Activated naive CD8-positive, alpha-beta T cell treated with anti-CD3 and anti-CD28 coated beads, Interleukin-2, amount 50 U/mL, for 24 hours (primary cell): ENCODE data around the gene POLR1G.
A peak's percentile ranks its signal among the peaks of the same experiment; 100 is the strongest.

ENCODE experiments used
- ATAC-seq: fragments of 150-1000 bp; cut with Tn5 transposase; one replicate; pipeline ENCODE4 v1.10.0; 2021
- DNase-seq: peaks from one replicate; pipeline ENCODE4 v3.0.0; 2021
- H3K27ac Mint-ChIP-seq: one replicate; pipeline ENCODE4 v1.8.0; 2021; ENCODE audit warnings: mild to moderate bottlenecking, mixed read lengths
- H3K27me3 Mint-ChIP-seq: one replicate; pipeline ENCODE4 v1.8.0; 2021; ENCODE audit warnings: mixed read lengths
- H3K36me3 Mint-ChIP-seq: one replicate; pipeline ENCODE4 v1.8.0; 2021; ENCODE audit warnings: low read depth, mixed read lengths
- H3K4me1 Mint-ChIP-seq: one replicate; pipeline ENCODE4 v1.8.0; 2021; ENCODE audit warnings: mixed read lengths
- H3K4me3 Mint-ChIP-seq: one replicate; pipeline ENCODE4 v1.8.0; 2021; ENCODE audit warnings: mild to moderate bottlenecking, moderate library complexity, mixed read lengths
- H3K9me3 Mint-ChIP-seq: one replicate; pipeline ENCODE4 v1.8.0; 2021; ENCODE audit warnings: mixed read lengths

Gene POLR1G

DNA sequence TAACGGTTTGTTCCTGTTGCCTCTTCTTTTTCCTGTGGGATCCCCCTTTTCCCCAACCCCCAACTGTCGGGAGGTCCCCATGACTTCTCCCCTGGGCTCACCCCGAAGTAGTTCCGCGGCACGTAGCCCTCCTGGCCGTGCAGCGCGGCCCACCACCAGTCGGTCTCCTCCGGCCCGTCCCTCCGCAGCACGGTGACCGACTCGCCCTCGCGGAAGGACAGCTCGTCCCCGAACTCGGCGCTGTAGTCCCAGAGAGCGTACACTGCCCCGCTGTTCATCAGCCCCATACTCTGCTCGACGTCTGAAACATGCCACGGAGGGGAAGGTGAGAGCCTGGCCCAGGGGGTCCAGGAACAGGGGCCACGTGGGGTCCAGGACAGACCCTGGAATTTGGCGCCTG, 24.0 kb upstream of the POLR1G start:
- no peak for ATAC-seq
- no peaks in the 10 kb centered on the region for H3K36me3 Mint-ChIP-seq
- H3K27ac Mint-ChIP-seq = no peak overlapping the region
- H3K4me3 Mint-ChIP-seq = no peak overlapping the region
- DNase-seq = no peak
- no peaks in the 10 kb centered on the region for H3K4me1 Mint-ChIP-seq
- H3K27me3 Mint-ChIP-seq = peaks cover 22% of the 10 kb centered on the region
- no peaks in the 10 kb centered on the region for H3K9me3 Mint-ChIP-seq

DNA sequence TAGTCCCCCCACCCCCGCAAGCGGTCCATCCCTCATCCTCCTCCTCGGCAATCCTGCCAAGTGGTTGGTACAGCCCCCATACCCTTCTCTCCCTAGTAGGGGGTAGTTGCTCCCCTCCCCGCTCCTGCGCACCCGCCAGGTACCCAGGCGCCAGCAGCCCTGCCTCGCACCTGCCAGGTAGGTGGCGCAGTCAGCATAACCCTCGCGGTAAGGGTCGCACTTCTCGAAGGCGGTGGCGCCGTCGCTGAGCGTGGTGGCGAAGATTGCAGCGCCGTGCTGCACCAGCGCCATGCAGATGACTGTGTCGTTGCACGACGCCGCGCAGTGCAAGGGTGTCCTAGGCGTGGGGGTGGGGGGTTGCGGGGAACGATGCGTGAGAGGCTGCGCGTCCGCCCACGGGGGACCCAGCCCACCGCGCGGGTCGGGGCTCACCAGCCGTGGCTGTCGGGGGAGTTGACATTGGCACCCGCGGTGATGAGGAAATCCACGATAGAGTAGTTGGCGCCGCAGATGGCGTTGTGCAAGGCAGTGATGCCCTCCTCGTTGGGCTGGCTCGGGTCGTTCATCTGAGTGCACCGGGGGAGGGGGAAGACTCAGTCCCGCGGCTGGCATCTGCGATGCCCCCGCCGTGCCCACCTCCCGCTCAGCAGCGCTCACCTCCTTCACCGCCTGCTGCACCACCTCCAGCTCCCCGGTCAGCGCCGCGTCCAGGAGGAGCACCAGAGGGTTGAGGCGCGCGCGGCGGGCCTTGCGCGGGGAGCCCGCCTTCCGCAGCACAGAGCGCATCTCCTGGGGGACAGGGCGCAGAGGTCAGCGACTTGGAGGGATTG, 20.8 kb upstream of the POLR1G start:
- no peak for DNase-seq
- Mint-ChIP-seq H3K4me1 (no peaks in the 10 kb centered on the region), H3K9me3 (no peaks in the 10 kb centered on the region), H3K36me3 (no peaks in the 10 kb centered on the region), H3K27ac (no peak overlapping the region), H3K27me3 (peaks cover 33% of the 10 kb centered on the region), H3K4me3 (no peak overlapping the region)
- no peak for ATAC-seq

DNA sequence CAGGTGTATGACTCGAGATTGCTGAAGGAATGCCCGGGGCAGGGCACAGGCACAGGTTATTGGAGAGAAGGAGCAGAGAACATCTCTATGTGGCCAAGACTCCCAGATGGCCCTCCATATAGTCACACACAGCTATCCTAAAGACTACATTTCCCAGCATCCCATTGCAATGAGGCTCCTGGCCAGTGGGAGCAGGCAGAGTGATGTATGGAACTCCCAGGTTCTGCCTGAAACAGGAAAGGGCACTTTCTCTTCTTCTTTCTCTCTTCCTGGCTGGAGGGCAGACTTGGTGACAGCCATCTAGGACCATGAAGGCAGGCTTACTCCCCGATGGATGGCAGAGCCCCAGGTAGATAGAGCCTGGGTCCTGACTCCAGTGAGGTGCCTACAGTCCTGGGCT, 15.1 kb upstream of the POLR1G start:
- H3K27ac Mint-ChIP-seq = no peak overlapping the region
- H3K4me1 Mint-ChIP-seq = no peaks in the 10 kb centered on the region
- DNase-seq (no peak), ATAC-seq (no peak)
- no peak overlapping the region for H3K4me3 Mint-ChIP-seq
- H3K9me3 Mint-ChIP-seq = no peaks in the 10 kb centered on the region
- H3K36me3 Mint-ChIP-seq = no peaks in the 10 kb centered on the region
- peaks cover 22% of the 10 kb centered on the region for H3K27me3 Mint-ChIP-seq

DNA sequence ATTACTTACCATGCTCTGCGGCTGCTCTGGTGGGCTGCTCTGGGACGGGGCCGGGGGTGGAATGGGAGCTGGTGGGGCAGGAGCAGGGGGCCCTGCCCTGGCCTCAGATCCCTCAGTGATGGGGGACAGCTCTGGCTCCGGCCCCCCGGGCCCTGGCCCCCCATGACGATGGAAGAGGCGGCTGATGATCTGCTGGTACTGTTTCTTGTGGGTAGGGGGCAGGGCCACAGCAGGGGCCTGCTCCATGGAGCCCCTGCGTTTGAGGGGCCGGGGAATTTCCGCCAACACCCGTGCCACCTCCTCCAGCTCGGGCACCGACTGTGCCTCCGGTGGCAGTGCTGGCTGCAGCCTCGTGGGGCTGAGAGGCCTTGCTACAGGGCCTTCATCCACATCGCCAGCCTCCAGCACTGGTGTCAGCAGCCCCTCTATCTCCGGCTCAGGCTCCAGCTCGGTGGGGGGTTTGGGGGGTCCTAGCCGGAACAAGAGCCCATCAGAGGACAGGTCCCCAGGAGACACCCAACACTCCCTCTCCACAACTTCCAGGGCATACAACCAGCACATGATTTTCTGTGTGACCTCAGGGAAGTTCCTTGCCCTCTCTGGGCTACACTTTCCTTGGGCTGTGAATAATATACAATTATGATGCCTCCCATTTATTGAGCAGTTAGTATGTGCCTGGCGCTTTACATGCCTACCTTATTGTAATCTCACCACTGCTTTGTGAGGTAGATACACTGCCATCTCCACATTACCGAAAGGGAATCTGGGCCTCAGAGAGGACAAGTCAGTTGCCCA, 14.4 kb upstream of the POLR1G start:
- DNase-seq = no peak
- Mint-ChIP-seq H3K36me3 (no peaks in the 10 kb centered on the region), H3K27ac (no peak overlapping the region), H3K27me3 (peaks cover 24% of the 10 kb centered on the region), H3K9me3 (no peaks in the 10 kb centered on the region), H3K4me1 (no peaks in the 10 kb centered on the region), H3K4me3 (no peak overlapping the region)
- ATAC-seq = no peak

DNA sequence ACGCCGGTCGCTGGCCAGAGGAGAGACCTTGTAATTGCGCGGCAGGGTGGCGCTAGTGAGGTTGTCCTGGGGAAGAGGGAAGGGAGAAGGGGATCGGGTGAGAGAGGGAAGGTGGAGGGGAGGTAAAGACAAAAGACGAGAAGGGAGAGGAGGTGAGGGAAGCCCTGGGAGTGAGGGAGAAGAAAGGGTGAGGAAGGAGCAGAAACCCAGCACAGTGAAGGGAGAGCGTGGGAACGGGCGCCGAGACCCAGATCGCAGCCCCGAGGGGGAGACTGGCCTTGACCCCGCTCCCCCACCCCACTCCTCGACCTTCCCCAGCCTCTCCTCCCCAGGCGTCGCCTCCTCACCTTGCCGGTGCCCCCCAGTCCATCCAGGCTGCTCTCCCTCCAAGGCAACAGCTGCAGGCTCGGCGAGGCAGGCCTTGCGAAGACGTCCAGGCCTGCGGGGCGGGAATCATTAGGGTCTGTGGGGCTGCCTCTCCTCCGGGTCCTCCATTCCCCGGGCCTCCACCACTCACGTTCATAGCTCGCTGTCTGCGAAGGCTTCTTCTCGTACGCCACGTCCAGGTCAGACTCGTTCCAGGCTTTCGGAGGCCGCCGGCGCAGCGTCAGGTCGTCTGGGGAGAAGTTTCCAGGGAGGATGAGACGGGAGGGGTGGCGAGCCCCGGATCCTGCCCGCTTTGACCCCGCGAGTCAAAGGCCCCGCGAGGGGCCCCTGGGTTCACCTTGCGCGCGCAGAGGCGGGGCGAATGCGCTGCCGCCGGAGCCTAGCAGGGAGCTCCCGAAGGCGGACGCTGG, 10.4 kb upstream of the POLR1G start:
- Mint-ChIP-seq H3K36me3 (no peaks in the 10 kb centered on the region), H3K27me3 (peaks cover 39% of the 10 kb centered on the region), H3K4me3 (no peak overlapping the region), H3K9me3 (no peaks in the 10 kb centered on the region), H3K4me1 (peaks cover 7% of the 10 kb centered on the region), H3K27ac (no peak overlapping the region)
- DNase-seq (no peak), ATAC-seq (no peak)

DNA sequence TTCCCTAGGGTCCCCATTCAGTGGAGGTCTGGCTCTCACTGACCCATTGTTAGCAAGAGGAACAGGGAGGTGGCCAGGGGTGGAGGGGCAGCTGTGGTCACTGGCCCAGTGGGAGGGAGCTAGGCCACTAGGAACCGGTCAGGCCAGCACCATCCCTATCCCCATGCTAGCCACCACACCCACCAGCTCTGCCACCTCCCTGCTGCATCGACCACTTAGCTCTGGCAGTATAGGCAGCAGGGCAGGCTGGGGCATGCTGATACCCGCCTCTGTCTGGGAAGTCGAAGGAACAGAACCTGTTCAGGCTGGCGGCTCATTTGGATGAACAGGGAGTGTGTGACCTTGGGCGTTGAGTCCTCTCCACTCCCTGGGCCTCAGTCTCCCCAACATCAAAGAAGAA, 6.3 kb upstream of the POLR1G start:
- no peak for DNase-seq
- Mint-ChIP-seq H3K27ac (no peak overlapping the region), H3K9me3 (no peaks in the 10 kb centered on the region), H3K27me3 (peaks cover 68% of the 10 kb centered on the region), H3K36me3 (no peaks in the 10 kb centered on the region), H3K4me3 (no peak overlapping the region), H3K4me1 (peaks cover 28% of the 10 kb centered on the region)
- ATAC-seq = no peak

DNA sequence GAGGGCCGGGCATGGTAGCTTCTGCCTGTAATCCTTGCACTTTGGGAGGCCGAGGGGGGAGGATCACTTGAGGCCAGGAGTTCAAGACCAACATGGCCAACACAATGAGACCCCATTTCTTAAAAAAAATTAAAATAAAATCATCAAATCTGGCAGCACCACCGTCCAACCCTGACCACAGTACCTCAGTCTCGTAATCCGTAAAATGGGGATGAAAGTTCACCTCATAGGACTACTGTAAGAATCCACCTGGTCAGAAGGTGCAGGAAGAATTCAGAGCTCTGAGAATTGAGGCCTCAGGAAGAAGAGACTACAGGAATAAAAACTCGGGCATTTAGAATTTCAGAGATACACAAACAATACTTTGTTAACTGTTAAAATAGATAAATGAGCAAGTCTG, 4.6 kb upstream of the POLR1G start:
- Mint-ChIP-seq H3K4me3 (no peak overlapping the region), H3K27me3 (peaks cover 60% of the 10 kb centered on the region), H3K4me1 (peaks cover 40% of the 10 kb centered on the region), H3K36me3 (peaks cover 3% of the 10 kb centered on the region), H3K9me3 (no peaks in the 10 kb centered on the region), H3K27ac (no peak overlapping the region)
- DNase-seq = no peak
- no peak for ATAC-seq

DNA sequence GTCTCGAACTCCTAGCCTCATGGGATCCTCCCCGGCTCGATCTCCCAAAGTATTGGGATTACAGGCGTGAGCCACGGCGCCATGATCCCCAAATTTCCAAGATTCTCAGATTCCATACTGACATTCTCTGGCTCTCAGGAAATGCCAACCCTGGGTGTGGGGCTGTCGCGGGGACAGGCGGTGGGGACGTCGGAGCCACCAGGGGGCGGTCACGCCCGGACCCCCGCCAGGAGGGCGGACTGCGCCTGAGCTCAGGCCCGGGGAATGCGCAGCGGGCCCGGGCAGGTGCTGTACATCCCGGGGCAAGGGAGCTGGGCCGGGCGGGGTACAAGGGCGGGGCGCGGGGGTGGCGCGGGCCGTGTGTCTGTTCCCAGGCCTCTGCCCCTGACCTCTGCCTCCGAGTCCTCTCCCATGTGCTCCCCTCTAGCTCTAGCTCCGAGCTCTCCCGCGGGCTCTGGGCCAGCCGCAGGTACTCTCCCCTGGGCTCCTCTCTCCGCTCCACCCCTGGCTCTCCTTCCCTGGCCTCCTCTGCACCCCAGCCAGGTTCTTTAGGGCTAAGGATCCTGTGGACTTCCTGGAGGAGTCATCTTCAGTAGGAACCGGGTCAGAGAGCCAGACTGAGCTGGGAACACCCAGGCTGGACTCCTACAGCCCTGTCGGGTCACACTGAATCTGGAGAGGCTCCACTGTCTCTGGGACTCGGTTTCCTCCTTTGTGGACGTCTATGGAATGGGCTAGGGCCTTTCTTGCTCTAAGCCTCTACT, 4.0 kb upstream of the POLR1G start:
- H3K36me3 Mint-ChIP-seq = peaks cover 3% of the 10 kb centered on the region
- H3K9me3 Mint-ChIP-seq = no peaks in the 10 kb centered on the region
- DNase-seq (peak; percentile 58), ATAC-seq (no peak)
- H3K4me3 Mint-ChIP-seq = no peak overlapping the region
- no peak overlapping the region for H3K27ac Mint-ChIP-seq
- peaks cover 53% of the 10 kb centered on the region for H3K27me3 Mint-ChIP-seq
- H3K4me1 Mint-ChIP-seq = peaks cover 43% of the 10 kb centered on the region

DNA sequence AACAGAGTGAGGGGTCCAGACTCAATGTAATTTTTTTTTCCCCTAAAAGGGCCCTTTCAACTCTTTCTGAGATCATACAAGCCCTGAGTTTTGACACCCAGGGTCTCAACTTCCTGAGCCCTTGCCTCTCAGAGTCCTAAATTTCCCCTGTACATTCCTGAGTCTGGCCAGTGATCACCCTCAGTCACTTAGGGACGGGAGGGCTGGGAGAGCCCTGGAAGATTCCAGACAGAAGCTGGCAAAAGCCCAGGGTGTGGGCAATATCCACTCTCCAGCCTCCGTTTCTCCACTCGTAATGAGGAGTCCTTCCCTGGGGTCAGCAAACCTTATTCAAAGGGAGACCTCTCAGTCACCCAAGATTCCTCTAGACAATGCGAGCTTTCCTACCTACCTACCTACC, 3.2 kb upstream of the POLR1G start:
- ATAC-seq = no peak
- H3K27me3 Mint-ChIP-seq = peaks cover 48% of the 10 kb centered on the region
- H3K27ac Mint-ChIP-seq = no peak overlapping the region

DNA sequence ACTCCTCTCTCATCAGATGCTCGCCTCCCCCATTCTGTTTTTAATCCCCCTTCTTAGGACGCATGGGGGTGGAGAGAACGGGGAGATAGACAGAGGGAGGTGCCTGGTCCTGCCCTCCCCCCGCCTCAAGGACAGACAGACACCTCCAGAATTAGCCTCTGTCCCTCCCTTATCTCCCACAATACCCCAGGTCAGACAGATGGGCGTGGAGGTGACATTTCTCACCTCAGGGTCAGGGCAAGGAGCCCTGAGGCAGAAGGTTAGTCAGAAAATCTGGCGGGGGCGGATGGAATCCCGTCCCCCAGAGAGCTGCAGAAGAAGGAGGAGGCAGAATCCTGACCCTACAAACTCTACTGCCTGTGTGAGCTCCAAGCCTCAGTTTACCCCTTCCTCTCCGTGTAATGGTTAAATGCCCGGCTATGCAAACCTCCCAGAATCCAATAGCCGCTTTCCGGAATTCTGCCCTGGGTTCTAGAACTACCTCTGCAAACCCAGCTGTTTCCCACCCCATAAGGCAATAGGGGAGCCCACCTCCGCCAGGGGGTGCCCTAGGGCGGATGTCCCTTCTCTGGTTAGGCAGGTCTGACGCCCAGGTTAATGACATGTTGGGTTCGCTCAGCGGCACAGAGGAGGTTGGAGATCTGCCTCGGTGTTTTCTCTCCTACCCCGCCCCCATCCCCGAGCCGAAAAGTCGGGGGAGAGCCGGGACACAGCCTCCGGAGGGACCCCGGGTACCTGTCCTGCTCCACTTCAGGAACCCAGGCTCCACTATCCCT, 2.5 kb upstream of the POLR1G start:
- Mint-ChIP-seq H3K9me3 (no peaks in the 10 kb centered on the region), H3K27me3 (peaks cover 42% of the 10 kb centered on the region), H3K4me1 (peaks cover 48% of the 10 kb centered on the region), H3K27ac (no peak overlapping the region), H3K36me3 (peaks cover 11% of the 10 kb centered on the region), H3K4me3 (peak overlapping the region; percentile 98)
- DNase-seq (peak; percentile 78), ATAC-seq (no peak)

More for the DNA sequence above, 3.2 kb upstream of the POLR1G start:
- H3K36me3 Mint-ChIP-seq = peaks cover 4% of the 10 kb centered on the region
- DNase-seq = no peak
- H3K4me1 Mint-ChIP-seq = peaks cover 47% of the 10 kb centered on the region
- H3K4me3 Mint-ChIP-seq = no peak overlapping the region
- H3K9me3 Mint-ChIP-seq = no peaks in the 10 kb centered on the region

DNA sequence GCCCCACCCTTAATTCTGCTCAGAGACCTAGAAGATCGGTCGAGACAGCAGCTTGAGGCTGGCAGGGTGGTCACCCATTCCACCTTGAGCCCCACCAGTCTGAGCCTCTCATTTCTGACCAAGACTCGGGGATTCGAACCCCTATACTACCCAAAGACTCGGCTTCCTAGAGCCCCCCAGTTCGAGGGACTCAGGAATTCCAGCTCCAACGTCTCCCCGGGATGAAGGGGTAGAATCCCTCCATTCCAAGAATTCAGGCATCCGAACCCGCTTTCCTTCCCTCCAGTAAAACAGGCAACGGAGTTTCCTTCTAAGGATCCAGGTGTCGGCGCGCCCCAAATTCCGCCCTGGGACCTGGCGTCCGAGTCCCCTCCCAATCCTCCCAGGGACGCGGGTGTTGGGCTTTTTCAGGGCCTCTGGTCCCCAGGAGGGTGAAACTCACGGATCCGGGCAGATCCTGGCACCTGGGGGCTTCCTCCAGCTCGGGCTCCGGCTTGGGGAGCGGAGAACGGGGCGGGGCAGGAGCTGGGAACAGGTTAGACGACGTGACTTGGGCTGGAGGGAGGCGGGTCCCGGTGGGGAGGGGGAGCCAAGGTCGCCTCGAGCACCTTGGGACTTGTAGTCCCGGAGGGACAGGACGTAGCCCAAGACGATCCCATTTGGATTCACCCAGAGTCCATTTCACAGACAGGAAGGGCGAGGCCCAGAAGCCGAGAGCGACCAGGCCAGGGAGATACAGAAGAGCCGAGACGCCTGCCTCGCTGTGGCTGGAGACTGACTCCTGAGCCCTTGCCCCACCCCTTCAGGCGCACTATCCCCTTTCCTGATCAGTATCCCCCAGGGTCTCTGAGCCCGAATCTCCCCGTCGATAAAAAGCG, 1.6 kb upstream of the POLR1G start, which contains the start of gene PPP1R13L:
Gene PPP1R13L (minus strand): TSS at position 513 of the 878 bp plus-strand sequence. CDS start 6,751 bp downstream, outside the sequence.
- peak; percentile 60 for DNase-seq
- no peaks in the 10 kb centered on the region for H3K9me3 Mint-ChIP-seq
- peak within 1 kb of the TSS; percentile 98 for H3K4me3 Mint-ChIP-seq
- H3K36me3 Mint-ChIP-seq = peaks cover 18% of the 10 kb centered on the region
- peaks cover 39% of the 10 kb centered on the region for H3K27me3 Mint-ChIP-seq
- no peak for ATAC-seq
- H3K27ac Mint-ChIP-seq = peak within 1 kb of the TSS; percentile 91
- H3K4me1 Mint-ChIP-seq = peaks cover 48% of the 10 kb centered on the region

DNA sequence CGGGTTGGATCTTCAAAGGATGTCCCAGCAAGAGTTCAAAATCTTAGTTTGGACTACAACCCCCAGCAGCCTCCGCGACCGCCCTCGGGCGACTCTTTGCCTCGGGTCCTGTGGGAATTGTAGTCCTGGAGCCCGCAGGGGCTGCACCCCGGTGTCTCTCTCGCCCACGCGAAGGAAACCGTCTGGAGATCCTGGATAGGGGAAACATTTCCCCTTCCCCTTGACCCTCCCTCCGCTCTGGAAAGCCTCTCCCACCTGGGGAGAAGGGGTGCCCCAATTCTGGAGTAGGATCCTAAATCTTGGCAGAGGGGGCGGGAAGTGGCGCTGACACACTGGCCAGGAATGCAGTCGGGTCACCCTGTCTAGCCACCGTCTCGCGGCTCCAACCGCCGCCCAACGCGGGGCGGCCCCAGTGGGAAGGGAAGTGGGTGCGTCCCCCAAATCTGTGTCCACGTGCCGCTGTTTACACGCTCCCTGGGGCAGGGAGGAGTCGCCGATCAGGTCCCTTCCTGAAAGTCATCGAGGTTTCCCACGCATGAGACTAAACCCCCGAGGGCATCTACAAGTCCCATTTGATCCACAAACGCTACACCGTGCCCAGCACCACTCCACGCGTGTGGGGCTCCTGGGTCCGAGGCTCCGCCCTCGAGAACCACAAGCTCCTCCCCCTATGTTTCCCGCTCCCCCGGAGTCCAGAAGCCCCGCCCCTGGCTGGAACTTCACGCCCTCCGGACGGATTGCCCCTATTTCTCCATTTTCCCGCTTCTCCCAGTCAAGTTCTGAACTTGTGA, 814 bp upstream of the POLR1G start:
- Mint-ChIP-seq H3K4me3 (peak overlapping the region; percentile 98), H3K9me3 (no peaks in the 10 kb centered on the region), H3K4me1 (peaks cover 48% of the 10 kb centered on the region), H3K27ac (peak overlapping the region; percentile 91), H3K36me3 (peaks cover 20% of the 10 kb centered on the region), H3K27me3 (peaks cover 32% of the 10 kb centered on the region)
- peak; percentile 85 for DNase-seq
- ATAC-seq = peak; percentile 53
